IMR-90 (cell line): ENCODE measurements around the gene SLC44A1. TPM values are rescaled to one million over a fixed set of nuclear protein-coding genes. Genes with fewer than 3 reads are reported as not detected.

Source experiments
- ATAC-seq: fragments of 200-7000 bp; cut with Tn5 transposase; 2 replicates; pipeline ENCODE4 v1.9.1; 2020; ENCODE audit warnings: low read depth, mild to moderate bottlenecking, moderate library complexity
- BruUV-seq: library from RNA; stranded (reverse); fragments of 400-500 nt; replicated peaks from 2 replicates; lab custom pipeline; 2021; lab: Mats Ljungman, UMichigan
- CTCF ChIA-PET: fragments of 300-600 bp; formaldehyde crosslinking; extraction: SDS; loops from one replicate; lab custom pipeline; 2021; ENCODE audit warnings: antibody characterized with exemption; lab: Yijun Ruan, JAX
- POLR2A ChIA-PET: fragments of 300-600 bp; sonication (Branson Sonifier 250); formaldehyde crosslinking; loops from one replicate; lab custom pipeline; 2022; ENCODE audit warnings: antibody characterized with exemption; ENCODE audit not compliant: unreplicated experiment; lab: Charles Lee
- DNase-seq: peaks from one replicate; pipeline ENCODE4 v3.0.0; 2013
- H2AFZ ChIP-seq: replicated peaks from 2 replicates; pipeline ENCODE3; 2013; ENCODE audit warnings: low read length, mild to moderate bottlenecking; ENCODE audit not compliant: poor library complexity
- H2AK5ac ChIP-seq: 2 replicates; pipeline ENCODE4 v1.6.1; 2013; ENCODE audit warnings: low read depth, low read length, inconsistent platforms
- H2AK9ac ChIP-seq: replicated peaks from 2 replicates; pipeline ENCODE3; 2013; ENCODE audit warnings: mild to moderate bottlenecking, low read depth, low read length, moderate library complexity; ENCODE audit not compliant: poor library complexity
- H2BK120ac ChIP-seq: 2 replicates; pipeline ENCODE4 v1.6.1; 2013; ENCODE audit warnings: low read depth, low read length, inconsistent platforms
- H2BK15ac ChIP-seq: 3 replicates; pipeline ENCODE4 v1.6.1; 2013; ENCODE audit warnings: low read depth, low read length, inconsistent platforms
- H2BK20ac ChIP-seq: 2 replicates; pipeline ENCODE4 v1.6.1; 2013; ENCODE audit warnings: low read depth, mild to moderate bottlenecking, inconsistent platforms, low read length, moderate library complexity
- H2BK5ac ChIP-seq: 2 replicates; pipeline ENCODE4 v1.6.1; 2013; ENCODE audit warnings: mild to moderate bottlenecking, low read depth, low read length, inconsistent platforms; ENCODE audit not compliant: poor library complexity, severe bottlenecking
- H3K14ac ChIP-seq: replicated peaks from 2 replicates; pipeline ENCODE4 v1.6.1; 2013; ENCODE audit warnings: low read depth, low read length, inconsistent platforms
- H3K18ac ChIP-seq: 2 replicates; pipeline ENCODE4 v1.6.1; 2013; ENCODE audit warnings: low read depth, low read length, control low read depth
- H3K23ac ChIP-seq: 2 replicates; pipeline ENCODE4 v1.6.1; 2013; ENCODE audit warnings: low read depth, low read length, inconsistent platforms
- H3K27ac ChIP-seq: 2 replicates; pipeline ENCODE4 v1.5.1; 2013; ENCODE audit warnings: mild to moderate bottlenecking, control low read depth, low read length; ENCODE audit not compliant: insufficient read depth
- H3K27me3 ChIP-seq: 2 replicates; pipeline ENCODE4 v1.6.1; 2013; ENCODE audit warnings: low read length; ENCODE audit not compliant: control insufficient read depth, insufficient read depth
- H3K36me3 ChIP-seq: 2 replicates; pipeline ENCODE4 v1.6.1; 2013; ENCODE audit warnings: low read length, mixed read lengths; ENCODE audit not compliant: control insufficient read depth, insufficient read depth
- H3K4ac ChIP-seq: 2 replicates; pipeline ENCODE4 v1.6.1; 2013; ENCODE audit warnings: low read depth, low read length, inconsistent platforms
- H3K4me1 ChIP-seq: 2 replicates; pipeline ENCODE4 v1.6.1; 2013; ENCODE audit warnings: low read length, mixed read lengths; ENCODE audit not compliant: control insufficient read depth, insufficient read depth
- H3K4me2 ChIP-seq: 2 replicates; pipeline ENCODE4 v1.6.1; 2013; ENCODE audit warnings: low read depth, mild to moderate bottlenecking, control low read depth, low read length, moderate library complexity
- H3K4me3 ChIP-seq: 2 replicates; pipeline ENCODE4 v1.5.1; 2013; ENCODE audit warnings: low read depth, mild to moderate bottlenecking, control low read depth, low read length, moderate library complexity; ENCODE audit not compliant: insufficient read depth
- H3K56ac ChIP-seq: 2 replicates; pipeline ENCODE4 v1.6.1; 2013; ENCODE audit warnings: low read length, inconsistent platforms; ENCODE audit not compliant: insufficient read depth; ENCODE audit errors: extremely low read depth
- H3K79me1 ChIP-seq, 2 experiments: 2 replicates each; pipeline ENCODE4 v1.6.1; 2013; ENCODE audit warnings: low read length in 2 of 2, inconsistent platforms in 1 of 2, low read depth in 1 of 2
- H3K9ac ChIP-seq: 2 replicates; pipeline ENCODE4 v1.6.1; 2013; ENCODE audit warnings: low read depth, low read length, control low read depth
- H3K9me1 ChIP-seq: 2 replicates; pipeline ENCODE4 v1.6.1; 2013; ENCODE audit warnings: low read length, inconsistent platforms; ENCODE audit not compliant: insufficient read depth
- H3K9me3 ChIP-seq: 2 replicates; pipeline ENCODE4 v1.6.1; 2013; ENCODE audit warnings: low read length; ENCODE audit not compliant: control insufficient read depth, insufficient read depth
- H4K20me1 ChIP-seq: 2 replicates; pipeline ENCODE4 v1.6.1; 2013; ENCODE audit warnings: low read length, inconsistent platforms; ENCODE audit not compliant: insufficient read depth
- H4K5ac ChIP-seq: 2 replicates; pipeline ENCODE4 v1.6.1; 2013; ENCODE audit warnings: mild to moderate bottlenecking, low read depth, low read length, control low read depth
- H4K8ac ChIP-seq, 2 experiments: 2 replicates each; pipeline ENCODE4 v1.6.1; 2013; ENCODE audit warnings: low read depth in 2 of 2, low read length in 2 of 2, control low read depth in 1 of 2, inconsistent platforms in 1 of 2
- H4K91ac ChIP-seq: 2 replicates; pipeline ENCODE4 v1.6.1; 2013; ENCODE audit warnings: low read depth, low read length, inconsistent platforms; ENCODE audit not compliant: insufficient read depth
- CEBPB ChIP-seq: IDR thresholded peaks from 2 replicates; pipeline ENCODE4 v1.6.1; 2012; ENCODE audit warnings: low read depth, low read length, improper control_type of control experiment
- ELK1 ChIP-seq: fragments of 150-350 bp; IDR thresholded peaks from 2 replicates; pipeline ENCODE4 v1.6.1; 2016; ENCODE audit warnings: low read depth, mild to moderate bottlenecking, low read length, moderate library complexity, borderline replicate concordance
- FOS ChIP-seq: fragments of 150-350 bp; IDR thresholded peaks from 2 replicates; pipeline ENCODE4 v1.6.1; 2016; ENCODE audit warnings: low read depth, low read length
- MAFK ChIP-seq: IDR thresholded peaks from 2 replicates; pipeline ENCODE4 v1.6.1; 2012; ENCODE audit warnings: low read depth, low read length, improper control_type of control experiment
- MAZ ChIP-seq: IDR thresholded peaks from 2 replicates; pipeline ENCODE4 v1.6.1; 2012; ENCODE audit warnings: low read depth, mild to moderate bottlenecking, low read length, improper control_type of control experiment, moderate library complexity, borderline replicate concordance
- MXI1 ChIP-seq: IDR thresholded peaks from 2 replicates; pipeline ENCODE4 v1.6.1; 2012; ENCODE audit warnings: low read depth, mild to moderate bottlenecking, low read length, moderate library complexity, borderline replicate concordance
- NFE2L2 ChIP-seq: fragments of 150-350 bp; IDR thresholded peaks from 2 replicates; pipeline ENCODE4 v1.6.1; 2016; ENCODE audit warnings: low read depth, mild to moderate bottlenecking, low read length
- POLR2A ChIP-seq: IDR thresholded peaks from 2 replicates; pipeline ENCODE4 v1.6.1; 2012; ENCODE audit warnings: mild to moderate bottlenecking, low read depth, low read length
- RAD21 ChIP-seq: IDR thresholded peaks from 2 replicates; pipeline ENCODE4 v1.6.1; 2012; ENCODE audit warnings: low read length, improper control_type of control experiment
- RCOR1 ChIP-seq: IDR thresholded peaks from 2 replicates; pipeline ENCODE4 v1.6.1; 2012; ENCODE audit warnings: mild to moderate bottlenecking, low read length, improper control_type of control experiment; ENCODE audit not compliant: insufficient replicate concordance
- RFX5 ChIP-seq: IDR thresholded peaks from 2 replicates; pipeline ENCODE4 v1.8.0; 2012; ENCODE audit warnings: low read depth, mild to moderate bottlenecking, low read length, moderate library complexity
- SMC3 ChIP-seq: fragments of 150-350 bp; IDR thresholded peaks from 2 replicates; pipeline ENCODE4 v1.6.1; 2016; ENCODE audit warnings: low read depth, mild to moderate bottlenecking, antibody characterized with exemption, low read length, moderate library complexity
- WGBS, 2 experiments: methylation state at CpG; one replicate each; pipeline versions ENCODE4 v1.1.5 to v1.1.7; 2013; ENCODE audit warnings: missing lambda C conversion rate in 2 of 2; ENCODE audit not compliant: insufficient read length in 1 of 2; ENCODE audit errors: extremely low coverage in 2 of 2; 5-methylcytosine and 5-hydroxymethylcytosine counted together
- dilution Hi-C: fragments of 300-500 bp; cut with HindIII; formaldehyde crosslinking; loops from one replicate; pipeline ENCODE4 v1.14.3; 2018; ENCODE audit warnings: low sequenced_read_pairs; ENCODE audit not compliant: unreplicated experiment
- in situ Hi-C: fragments of 300-500 bp; cut with MboI; formaldehyde crosslinking; loops from 3 replicates; pipeline ENCODE4 v1.14.3; 2019; ENCODE audit warnings: low sequenced_read_pairs, inconsistent platforms, mixed read lengths
- intact Hi-C: fragments of 100-400 bp; cut with micrococcal nuclease; formaldehyde crosslinking; loops from 2 replicates; pipeline ENCODE4 v1.10.0; 2022
- polyA plus RNA-seq, 3 experiments: library from polyadenylated mRNA; depleted of rRNA; stranded (reverse); fragments of >200 nt; gene quantifications; 2 replicates each; pipeline ENCODE4 v1.2.3, GENCODE V29; 2012; ENCODE audit warnings: low replicate concordance in 1 of 3
- total RNA-seq: library from RNA; depleted of rRNA; stranded (reverse); fragments of >200 nt; gene quantifications from 2 replicates; pipeline ENCODE4 v1.2.3, GENCODE V29; 2012

Gene SLC44A1
- total and polyA plus RNA-seq, 2 of the 4 experiments (the other 2 are of a cell fraction) = 5.2 to 21.7 TPM

GRCh38 chr9:105238302-105238701 lies 6.1 kb upstream of the SLC44A1 start:
- H3K9me3 ChIP-seq = no peaks in the 10 kb centered on the region
- no peak for ATAC-seq
- no peak overlapping the region for H2BK5ac ChIP-seq
- intact Hi-C loops = no loop called here
- no peaks in the 10 kb centered on the region for H4K20me1 ChIP-seq
- H4K5ac ChIP-seq = no peak overlapping the region
- H2AK9ac ChIP-seq = no peak overlapping the region
- no peak overlapping the region for H3K56ac ChIP-seq
- no peak overlapping the region for H3K4me3 ChIP-seq
- no peak for TF ChIP-seq MAFK
- TF ChIP-seq MXI1 = no peak
- no peak for TF ChIP-seq MAZ
- no peak for TF ChIP-seq CEBPB
- TF ChIP-seq POLR2A = no peak
- TF ChIP-seq RFX5 = no peak
- no peak for TF ChIP-seq FOS
- TF ChIP-seq ELK1 = no peak
- no peak for TF ChIP-seq NFE2L2
- no peak for TF ChIP-seq RAD21
- TF ChIP-seq RCOR1 = no peak
- TF ChIP-seq SMC3 = no peak
- DNase-seq = no peak
- H2AFZ ChIP-seq = no peak overlapping the region
- no CpG with 5 or more reads among the region's 3 CpGs for WGBS, 2 experiments
- H3K79me1 ChIP-seq = no peaks in the 10 kb centered on the region
- no peaks in the 10 kb centered on the region for H3K27me3 ChIP-seq
- H4K91ac ChIP-seq = no peak overlapping the region
- H3K14ac ChIP-seq = no peak overlapping the region
- H4K8ac ChIP-seq = no peak overlapping the region
- POLR2A ChIA-PET = no interaction called here
- H2AK5ac ChIP-seq = no peak overlapping the region
- no peak overlapping the region for H3K9ac ChIP-seq
- in situ Hi-C loops = no loop called here
- no TSS peak for BruUV-seq
- no peak overlapping the region for H3K23ac ChIP-seq
- no peaks in the 10 kb centered on the region for H3K4me1 ChIP-seq
- H3K4me2 ChIP-seq = no peak overlapping the region
- H3K9me1 ChIP-seq = no peaks in the 10 kb centered on the region
- no peak overlapping the region for H3K18ac ChIP-seq
- no peak overlapping the region for H2BK120ac ChIP-seq
- CTCF ChIA-PET = no interaction called here
- no peak overlapping the region for H3K27ac ChIP-seq
- no peaks in the 10 kb centered on the region for H3K36me3 ChIP-seq
- no peak overlapping the region for H2BK15ac ChIP-seq
- H2BK20ac ChIP-seq = no peak overlapping the region
- dilution Hi-C loops = no loop called here
- no peak overlapping the region for H3K4ac ChIP-seq
